BLaER1 treated with 17β-estradiol and CSF1 and Interleukin-3, amounts not matched to agents 10 nM and 100 nM (cell line): ENCODE data around the gene XPC.
A peak's percentile ranks its signal among the peaks of the same experiment; 100 is the strongest.

Experiments
- H3K27ac ChIP-seq, 11 experiments: shearing (Covaris generic); formaldehyde crosslinking; 2 replicates each; pipeline ENCODE4 v1.8.1; 2022
- H3K27me3 ChIP-seq, 11 experiments: shearing (Covaris generic); formaldehyde crosslinking; 2 replicates each; pipeline ENCODE4 v1.8.1; 2022
- H3K36me3 ChIP-seq, 11 experiments: shearing (Covaris generic); formaldehyde crosslinking; 2 replicates each; pipeline ENCODE4 v1.8.1; 2022
- H3K4me1 ChIP-seq, 10 experiments: shearing (Covaris generic); formaldehyde crosslinking; 2 replicates each; pipeline ENCODE4 v1.8.1; 2022
- H3K4me2 ChIP-seq, 11 experiments: shearing (Covaris generic); formaldehyde crosslinking; 2 replicates each; pipeline ENCODE4 v1.8.1; 2022
- H3K4me3 ChIP-seq, 10 experiments: shearing (Covaris generic); formaldehyde crosslinking; 2 replicates each; pipeline ENCODE4 v1.8.1; 2022
- H3K9ac ChIP-seq, 11 experiments: shearing (Covaris generic); formaldehyde crosslinking; 2 replicates each; pipeline ENCODE4 v1.8.1; 2022
- H3K9me3 ChIP-seq, 11 experiments: shearing (Covaris generic); formaldehyde crosslinking; replicated peaks in 1 of 11; 2 replicates each; pipeline ENCODE4 v1.8.1; 2022
- H4K20me1 ChIP-seq, 11 experiments: shearing (Covaris generic); formaldehyde crosslinking; 2 replicates each; pipeline ENCODE4 v1.8.1; 2022
- Cebpa-rat ChIP-seq, 11 experiments: shearing (Covaris generic); IDR thresholded peaks; 2 replicates each; pipeline ENCODE4 v1.8.1; 2022

The XPC gene

DNA sequence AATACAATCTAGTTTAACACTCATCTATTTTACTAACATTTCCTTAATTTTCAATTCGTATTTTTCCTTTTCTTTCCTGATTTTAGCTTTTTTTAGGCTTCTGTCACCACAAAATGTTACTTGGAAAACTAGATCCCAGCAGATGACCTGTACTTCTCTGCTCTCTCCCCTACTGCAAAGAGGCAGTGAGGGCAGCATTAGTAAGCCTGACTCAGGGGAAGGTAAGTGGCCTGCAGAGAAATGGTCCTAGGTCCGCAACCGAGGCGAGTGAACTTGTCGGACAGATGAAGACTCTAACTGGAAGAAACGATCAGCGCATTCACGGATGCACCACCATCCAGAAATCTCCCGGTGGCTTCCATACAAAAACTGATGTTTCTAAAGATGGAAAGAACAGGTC lies 33.2 kb downstream of the XPC start:
- Histone ChIP-seq H3K36me3 (peaks cover 42 to 73% (median 57%) of the 10 kb centered on the region in 11 experiments), H3K9ac (peak overlapping the region; percentile 71 to 96 (median 80); a peak in 21 of 22 replicates), H3K4me3 (peak overlapping the region in 6 of 10 experiments; percentile 49 to 65 (median 53); a peak in 9 of 20 replicates)

GRCh38 chr3:14144423-14145075 lies 33.9 kb downstream of the XPC start:
- H3K27me3 ChIP-seq: no peaks in the 10 kb centered on the region
- H3K4me2 ChIP-seq: peak overlapping the region; percentile 57 to 97 (median 89)
- peak overlapping the region; percentile 89 to 100 (median 94) for H3K27ac ChIP-seq
- TF ChIP-seq Cebpa-rat (IDR thresholded peaks at IDR 0.05): peak; percentile 28 to 88 (median 69); a peak in 17 of 22 replicates
- H3K9ac ChIP-seq: peak overlapping the region; percentile 71 to 96 (median 80)
- peaks cover 17 to 82% (median 58%) of the 10 kb centered on the region in 10 experiments for H3K4me1 ChIP-seq
- no peaks in the 10 kb centered on the region for H3K9me3 ChIP-seq
- H3K36me3 ChIP-seq: peaks cover 42 to 75% (median 63%) of the 10 kb centered on the region in 11 experiments
- peak overlapping the region in 8 of 10 experiments; percentile 34 to 65 (median 50); a peak in 15 of 20 replicates for H3K4me3 ChIP-seq
- H4K20me1 ChIP-seq: peaks cover 0 to 11% (median 0%) of the 10 kb centered on the region in 11 experiments; a peak in 3 of 22 replicates

More for the DNA sequence above, 33.2 kb downstream of the XPC start:
- TF ChIP-seq Cebpa-rat (IDR thresholded peaks at IDR 0.05): no peak
- H3K27ac ChIP-seq: peak overlapping the region; percentile 89 to 100 (median 94)
- peak overlapping the region in 9 of 11 experiments; percentile 78 to 97 (median 90); a peak in 19 of 22 replicates for H3K4me2 ChIP-seq
- H4K20me1 ChIP-seq: peaks cover 0 to 12% (median 0%) of the 10 kb centered on the region in 11 experiments; a peak in 4 of 22 replicates
- H3K27me3 ChIP-seq: no peaks in the 10 kb centered on the region
- H3K9me3 ChIP-seq: no peaks in the 10 kb centered on the region
- H3K4me1 ChIP-seq: peaks cover 17 to 82% (median 58%) of the 10 kb centered on the region in 10 experiments

- Histone ChIP-seq H3K4me2 (peak overlapping the region; percentile 57 to 97 (median 89)), H3K9ac (peak overlapping the region; percentile 71 to 96 (median 80)), H4K20me1 (peaks cover 0 to 16% (median 0%) of the 10 kb centered on the region in 11 experiments; a peak in 5 of 22 replicates), H3K36me3 (peaks cover 52 to 82% (median 71%) of the 10 kb centered on the region in 11 experiments), H3K27me3 (no peaks in the 10 kb centered on the region), H3K4me1 (peaks cover 17 to 81% (median 58%) of the 10 kb centered on the region in 10 experiments), H3K4me3 (peak overlapping the region in 3 of 10 experiments; percentile 50 to 65 (median 51); a peak in 4 of 20 replicates), H3K9me3 (no peaks in the 10 kb centered on the region), H3K27ac (peak overlapping the region; percentile 89 to 100 (median 94))
- TF ChIP-seq Cebpa-rat (IDR thresholded peaks at IDR 0.05): peak in 5 of 11 experiments; percentile 15 to 29 (median 21); a peak in 3 of 22 replicates
Observed at GRCh38 chr3:14143271-14144225, 34.9 kb downstream of the XPC start.

DNA sequence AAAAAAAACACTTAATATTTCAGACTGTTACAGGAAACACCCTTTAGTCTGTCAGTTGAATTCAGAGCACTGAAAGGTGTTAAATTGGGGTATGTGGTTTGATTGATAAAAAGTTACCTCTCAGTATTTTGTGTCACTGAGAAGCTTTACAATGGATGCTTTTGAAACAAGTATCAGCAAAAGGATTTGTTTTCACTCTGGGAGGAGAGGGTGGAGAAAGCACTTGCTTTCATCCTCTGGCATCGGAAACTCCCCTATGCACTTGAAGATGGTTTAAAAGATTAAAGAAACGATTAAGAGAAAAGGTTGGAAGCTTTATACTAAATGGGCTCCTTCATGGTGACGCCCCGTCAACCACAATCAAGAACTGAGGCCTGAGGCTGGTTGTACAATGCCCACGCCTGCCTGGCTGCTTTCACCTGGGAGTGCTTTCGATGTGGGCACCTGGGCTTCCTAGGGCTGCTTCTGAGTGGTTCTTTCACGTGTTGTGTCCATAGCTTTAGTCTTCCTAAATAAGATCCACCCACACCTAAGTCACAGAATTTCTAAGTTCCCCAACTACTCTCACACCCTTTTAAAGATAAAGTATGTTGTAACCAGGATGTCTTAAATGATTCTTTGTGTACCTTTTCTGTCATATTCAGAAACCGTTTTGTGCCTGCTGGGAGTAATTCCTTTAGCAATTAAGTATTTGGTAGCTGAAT lies 35.7 kb downstream of the XPC start:
- H4K20me1 ChIP-seq: peaks cover 0 to 23% (median 0%) of the 10 kb centered on the region in 11 experiments; a peak in 6 of 22 replicates
- peak overlapping the region in 8 of 11 experiments; percentile 7 to 96 (median 42); a peak in 9 of 22 replicates for H3K9ac ChIP-seq
- peaks cover 52 to 84% (median 75%) of the 10 kb centered on the region in 11 experiments for H3K36me3 ChIP-seq
- H3K27ac ChIP-seq: peak overlapping the region; percentile 62 to 100 (median 94); a peak in 20 of 22 replicates
- H3K4me3 ChIP-seq: no peak overlapping the region
- no peaks in the 10 kb centered on the region for H3K27me3 ChIP-seq
- peak overlapping the region in 7 of 11 experiments; percentile 58 to 96 (median 90); a peak in 14 of 22 replicates for H3K4me2 ChIP-seq
- no peaks in the 10 kb centered on the region for H3K9me3 ChIP-seq
- no peak for TF ChIP-seq Cebpa-rat (IDR thresholded peaks at IDR 0.05)
- peaks cover 17 to 72% (median 57%) of the 10 kb centered on the region in 10 experiments for H3K4me1 ChIP-seq

- peak overlapping the region in 4 of 11 experiments; percentile 0 to 96 (median 18); a peak in 4 of 22 replicates for H3K9ac ChIP-seq
- H3K9me3 ChIP-seq: no peaks in the 10 kb centered on the region
- peaks cover 58 to 82% (median 79%) of the 10 kb centered on the region in 11 experiments for H3K36me3 ChIP-seq
- no peak for TF ChIP-seq Cebpa-rat (IDR thresholded peaks at IDR 0.05)
- no peaks in the 10 kb centered on the region for H3K27me3 ChIP-seq
- H3K27ac ChIP-seq: peak overlapping the region; percentile 62 to 100 (median 94); a peak in 18 of 22 replicates
- H4K20me1 ChIP-seq: peaks cover 0 to 30% (median 6%) of the 10 kb centered on the region in 11 experiments; a peak in 7 of 22 replicates
- H3K4me1 ChIP-seq: peaks cover 17 to 63% (median 52%) of the 10 kb centered on the region in 10 experiments
- peak overlapping the region in 5 of 11 experiments; percentile 58 to 96 (median 90); a peak in 10 of 22 replicates for H3K4me2 ChIP-seq
- no peak overlapping the region for H3K4me3 ChIP-seq
Observed at GRCh38 chr3:14141602-14142341, 36.6 kb downstream of the XPC start.

GRCh38 chr3:14141144-14141543 lies 37.3 kb downstream of the XPC start:
- Histone ChIP-seq H4K20me1 (peaks cover 0 to 33% (median 6%) of the 10 kb centered on the region in 11 experiments; a peak in 7 of 22 replicates), H3K4me2 (peak overlapping the region in 5 of 11 experiments; percentile 58 to 96 (median 90); a peak in 8 of 22 replicates), H3K9me3 (no peaks in the 10 kb centered on the region), H3K36me3 (peaks cover 58 to 82% (median 79%) of the 10 kb centered on the region in 11 experiments), H3K4me1 (peaks cover 17 to 57% (median 47%) of the 10 kb centered on the region in 10 experiments), H3K27me3 (no peaks in the 10 kb centered on the region), H3K4me3 (no peak overlapping the region), H3K9ac (no peak overlapping the region), H3K27ac (peak overlapping the region in 6 of 11 experiments; percentile 89 to 100 (median 96); a peak in 7 of 22 replicates)
- TF ChIP-seq Cebpa-rat (IDR thresholded peaks at IDR 0.05): no peak

GRCh38 chr3:14140668-14141067 lies 37.7 kb downstream of the XPC start:
- Histone ChIP-seq H3K9ac (no peak overlapping the region), H3K36me3 (peaks cover 60 to 82% (median 79%) of the 10 kb centered on the region in 11 experiments), H3K27ac (no peak overlapping the region), H3K4me3 (no peak overlapping the region), H4K20me1 (peaks cover 0 to 33% (median 6%) of the 10 kb centered on the region in 11 experiments; a peak in 8 of 22 replicates), H3K4me2 (peak overlapping the region in 3 of 11 experiments; percentile 90 to 96 (median 90); a peak in 3 of 22 replicates), H3K9me3 (no peaks in the 10 kb centered on the region), H3K27me3 (no peaks in the 10 kb centered on the region), H3K4me1 (peaks cover 17 to 52% (median 43%) of the 10 kb centered on the region in 10 experiments)
- no peak for TF ChIP-seq Cebpa-rat (IDR thresholded peaks at IDR 0.05)
